ENCODE measurements around the gene MX1. TPM values are rescaled to one million over a fixed set of nuclear protein-coding genes. Genes with fewer than 3 reads are reported as not detected.
"Not testable (repeated sequence)": the region's sequence is repeated elsewhere in the genome, so short reads cannot be mapped to it uniquely, and the experiment has no call there.

Gene MX1
- total RNA-seq, 1 experiment from 2014 or later: 1.8 TPM

DNA sequence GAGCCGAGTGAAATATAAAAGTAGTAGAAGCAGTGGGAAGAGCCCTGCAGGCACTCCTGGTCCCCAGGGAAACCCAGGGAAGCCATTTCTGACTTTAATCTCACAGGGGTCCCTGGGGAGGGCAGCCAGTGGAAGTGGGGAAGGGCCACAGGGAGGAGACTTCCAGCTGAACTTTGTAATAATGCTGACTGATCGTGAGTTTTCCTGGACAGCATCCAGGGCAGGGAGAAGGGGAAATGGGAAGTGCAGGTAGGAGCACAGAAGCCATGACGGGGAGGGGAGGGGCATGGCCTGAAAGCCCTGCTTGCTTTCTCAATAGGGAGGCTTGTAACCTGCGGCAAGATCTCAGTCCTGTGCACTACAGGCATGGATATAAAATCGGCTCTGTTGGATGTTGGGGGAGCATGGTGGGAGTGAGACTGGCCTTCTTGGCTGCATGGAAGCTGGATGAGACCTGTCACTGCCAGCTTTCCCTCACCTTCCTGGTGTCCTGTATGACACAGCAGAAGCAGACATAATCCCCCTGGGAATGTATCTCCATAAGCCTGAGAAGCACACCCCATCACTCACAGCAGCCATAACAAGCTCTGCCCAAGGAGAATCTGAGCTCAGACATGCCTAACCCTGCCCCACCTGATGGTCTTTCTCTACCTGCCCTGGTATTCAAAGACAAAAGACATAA is 15.1 kb upstream of the MX1 start:
- peaks cover 4% of the 10 kb centered on the region for H3K9me3 Mint-ChIP-seq (ENCODE audit: unreplicated experiment)
- BruUV-seq (replicated peaks): no TSS peak
- no peak overlapping the region for H3K27ac Mint-ChIP-seq (ENCODE audit: low read depth, unreplicated experiment)
- POLR2A ChIA-PET: no interaction called here
- peaks cover 81% of the 10 kb centered on the region for H3K27me3 Mint-ChIP-seq (ENCODE audit: insufficient read depth, unreplicated experiment)
- H3K4me1 Mint-ChIP-seq (ENCODE audit: insufficient read depth, unreplicated experiment): no peaks in the 10 kb centered on the region
- intact Hi-C loops (cut with micrococcal nuclease): no loop called here
- no peaks in the 10 kb centered on the region for H3K36me3 Mint-ChIP-seq (ENCODE audit: insufficient read depth, unreplicated experiment)
- CTCF ChIA-PET: interaction anchor here (0.6 to 1.1 kb wide), 3 partner anchors 13 to 1090 kb away, joined by 3 to 4 read pairs (median 3); no protein-coding TSS in a partner anchor
- peak; percentile 29 for DNase-seq (ENCODE audit: unreplicated experiment)
- TF ChIP-seq, protein P1, sequence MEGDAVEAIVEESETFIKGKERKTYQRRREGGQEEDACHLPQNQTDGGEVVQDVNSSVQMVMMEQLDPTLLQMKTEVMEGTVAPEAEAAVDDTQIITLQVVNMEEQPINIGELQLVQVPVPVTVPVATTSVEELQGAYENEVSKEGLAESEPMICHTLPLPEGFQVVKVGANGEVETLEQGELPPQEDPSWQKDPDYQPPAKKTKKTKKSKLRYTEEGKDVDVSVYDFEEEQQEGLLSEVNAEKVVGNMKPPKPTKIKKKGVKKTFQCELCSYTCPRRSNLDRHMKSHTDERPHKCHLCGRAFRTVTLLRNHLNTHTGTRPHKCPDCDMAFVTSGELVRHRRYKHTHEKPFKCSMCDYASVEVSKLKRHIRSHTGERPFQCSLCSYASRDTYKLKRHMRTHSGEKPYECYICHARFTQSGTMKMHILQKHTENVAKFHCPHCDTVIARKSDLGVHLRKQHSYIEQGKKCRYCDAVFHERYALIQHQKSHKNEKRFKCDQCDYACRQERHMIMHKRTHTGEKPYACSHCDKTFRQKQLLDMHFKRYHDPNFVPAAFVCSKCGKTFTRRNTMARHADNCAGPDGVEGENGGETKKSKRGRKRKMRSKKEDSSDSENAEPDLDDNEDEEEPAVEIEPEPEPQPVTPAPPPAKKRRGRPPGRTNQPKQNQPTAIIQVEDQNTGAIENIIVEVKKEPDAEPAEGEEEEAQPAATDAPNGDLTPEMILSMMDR (IDR thresholded peaks at IDR 0.05; ENCODE audit: unreplicated experiment): no peak
- H3K4me3 Mint-ChIP-seq (ENCODE audit: unreplicated experiment): no peak overlapping the region

GRCh38 chr21:41411449-41412089 is 14.5 kb upstream of the MX1 start:
- intact Hi-C loops (cut with micrococcal nuclease): no loop called here
- POLR2A ChIA-PET: no interaction called here
- H3K4me1 Mint-ChIP-seq (ENCODE audit: insufficient read depth, unreplicated experiment): no peaks in the 10 kb centered on the region
- H3K9me3 Mint-ChIP-seq (ENCODE audit: unreplicated experiment): peaks cover 7% of the 10 kb centered on the region
- DNase-seq (ENCODE audit: unreplicated experiment): peak; percentile 48
- H3K27me3 Mint-ChIP-seq (ENCODE audit: insufficient read depth, unreplicated experiment): peaks cover 78% of the 10 kb centered on the region
- no peak overlapping the region for H3K4me3 Mint-ChIP-seq (ENCODE audit: unreplicated experiment)
- CTCF ChIA-PET: interaction anchor here (0.6 to 0.7 kb wide), 3 partner anchors 12 to 1089 kb away, joined by 3 read pairs; no protein-coding TSS in a partner anchor
- BruUV-seq (replicated peaks): no TSS peak
- TF ChIP-seq, protein P1 (IDR thresholded peaks at IDR 0.05; ENCODE audit: unreplicated experiment): no peak
- no peaks in the 10 kb centered on the region for H3K36me3 Mint-ChIP-seq (ENCODE audit: insufficient read depth, unreplicated experiment)
- no peak overlapping the region for H3K27ac Mint-ChIP-seq (ENCODE audit: low read depth, unreplicated experiment)

- ChIA-PET CTCF (interaction anchor here (1.1 to 1.2 kb wide), 2 partner anchors 9 to 391 kb away, joined by 3 read pairs; no protein-coding TSS in a partner anchor), POLR2A (interaction anchor here (0.6 kb wide), 1 partner anchor 61 kb away, joined by 3 read pairs; no protein-coding TSS in a partner anchor)
- DNase-seq (ENCODE audit: unreplicated experiment); H3K4me1 Mint-ChIP-seq (ENCODE audit: insufficient read depth, unreplicated experiment); BruUV-seq (replicated peaks); H3K9me3 Mint-ChIP-seq (ENCODE audit: unreplicated experiment); H3K36me3 Mint-ChIP-seq (ENCODE audit: insufficient read depth, unreplicated experiment); intact Hi-C loops (cut with micrococcal nuclease); H3K4me3 Mint-ChIP-seq (ENCODE audit: unreplicated experiment); H3K27ac Mint-ChIP-seq (ENCODE audit: low read depth, unreplicated experiment): not testable (repeated sequence)
- peaks cover 38% of the 10 kb centered on the region for H3K27me3 Mint-ChIP-seq (ENCODE audit: insufficient read depth, unreplicated experiment)
These were observed 8.5 kb upstream of the MX1 start for GRCh38 chr21:41417505-41417904.

- H3K4me3 Mint-ChIP-seq (ENCODE audit: unreplicated experiment): no peak overlapping the region
- H3K27ac Mint-ChIP-seq (ENCODE audit: low read depth, unreplicated experiment): no peak overlapping the region
- no TSS peak for BruUV-seq (replicated peaks)
- ChIA-PET CTCF (interaction anchor here (0.9 to 1.2 kb wide), 3 partner anchors 10 to 392 kb away, joined by 3 read pairs; no protein-coding TSS in a partner anchor), POLR2A (no interaction called here)
- TF ChIP-seq, protein P1 (IDR thresholded peaks at IDR 0.05; ENCODE audit: unreplicated experiment): no peak
- H3K4me1 Mint-ChIP-seq (ENCODE audit: insufficient read depth, unreplicated experiment): peaks cover 8% of the 10 kb centered on the region
- intact Hi-C loops (cut with micrococcal nuclease): no loop called here
- DNase-seq (ENCODE audit: unreplicated experiment): no peak
- peaks cover 7% of the 10 kb centered on the region for H3K9me3 Mint-ChIP-seq (ENCODE audit: unreplicated experiment)
- H3K36me3 Mint-ChIP-seq (ENCODE audit: insufficient read depth, unreplicated experiment): no peaks in the 10 kb centered on the region
- peaks cover 29% of the 10 kb centered on the region for H3K27me3 Mint-ChIP-seq (ENCODE audit: insufficient read depth, unreplicated experiment)
These were observed 7.6 kb upstream of the MX1 start for GRCh38 chr21:41418393-41418792.

All from MCF 10A (cell line).